GM19193 (cell line): ENCODE measurements around the gene DDC.

Source experiments
- POLR2A ChIP-seq: IDR thresholded peaks from 4 replicates; pipeline ENCODE4 v1.6.1; 2011; ENCODE audit not compliant: insufficient read depth, insufficient read length; ENCODE audit errors: extremely low read depth

DDC gene

DNA sequence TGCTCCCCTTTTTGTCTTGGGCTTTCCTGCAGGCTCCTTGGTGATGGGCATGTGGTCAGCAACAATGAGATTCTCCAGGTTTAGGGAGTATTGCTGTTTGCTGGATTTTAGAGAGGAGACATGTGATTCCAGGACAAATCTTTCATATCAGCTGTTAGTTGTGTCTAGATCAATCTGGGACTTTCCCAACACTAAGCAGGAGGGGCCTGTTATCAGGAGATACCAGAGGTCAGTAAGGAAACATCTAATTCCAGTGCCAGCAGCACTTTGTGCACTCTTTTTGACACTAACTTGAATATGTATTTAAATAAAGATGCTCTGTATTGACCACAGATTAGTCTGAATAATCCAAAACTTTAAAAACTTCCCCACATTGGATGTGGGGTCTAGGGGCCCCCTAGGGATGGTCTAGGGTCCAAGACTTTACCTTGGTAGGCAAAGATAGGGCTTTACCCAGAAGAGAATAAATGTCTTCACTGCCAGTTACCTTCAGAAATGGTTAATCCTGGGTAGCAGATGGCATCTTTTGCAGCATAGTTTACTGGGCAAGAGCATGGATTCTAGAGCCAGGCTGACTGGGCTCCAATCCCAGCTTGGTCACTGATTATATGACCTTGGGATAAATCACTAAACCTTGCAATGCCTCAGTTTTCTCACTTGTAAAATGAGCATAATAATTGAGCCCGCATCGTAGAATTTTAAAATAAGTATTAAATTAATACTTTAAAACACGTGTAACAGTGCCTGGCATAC is 108.7 kb downstream of the DDC start:
- TF ChIP-seq POLR2A = no peak

DNA sequence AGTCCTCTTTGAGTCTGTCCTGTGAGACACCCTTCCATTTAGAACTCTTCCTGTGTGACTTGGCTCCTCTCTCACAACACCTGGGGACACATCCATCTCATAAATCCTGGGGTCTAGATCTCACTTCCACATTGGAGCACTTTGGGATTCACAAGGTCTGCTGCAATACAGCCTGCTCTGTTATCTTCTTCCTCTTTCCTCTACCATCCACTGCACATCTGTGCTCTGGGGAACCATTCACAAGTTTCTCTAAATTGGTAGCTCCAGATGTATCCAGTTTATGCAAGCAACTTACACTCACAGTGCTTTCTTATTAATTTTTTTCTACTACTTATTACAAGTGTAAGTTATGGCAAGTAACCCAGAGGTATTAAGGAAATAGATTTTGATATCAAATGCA is 109.5 kb downstream of the DDC start:
- no peak for TF ChIP-seq POLR2A

DNA sequence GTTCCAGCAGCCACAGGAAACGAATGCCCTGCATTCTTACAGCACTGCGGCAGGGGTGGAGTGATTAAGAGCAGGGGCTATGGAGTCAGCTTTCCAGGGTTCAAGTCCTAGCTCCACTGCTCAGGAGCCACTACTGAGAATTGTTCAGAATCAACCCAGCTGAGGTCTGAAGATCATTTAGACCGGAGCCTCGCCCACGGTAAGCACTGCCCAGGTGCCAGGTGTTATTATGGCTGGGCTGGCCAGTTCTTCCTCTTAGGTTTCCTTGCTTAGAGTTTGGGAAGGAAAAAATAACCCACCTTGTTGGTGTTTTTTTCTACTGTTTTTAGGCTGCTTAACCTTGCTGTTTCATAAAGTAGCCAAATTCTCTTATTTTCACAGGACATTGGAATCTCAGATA is 110.2 kb downstream of the DDC start:
- no peak for TF ChIP-seq POLR2A

DNA sequence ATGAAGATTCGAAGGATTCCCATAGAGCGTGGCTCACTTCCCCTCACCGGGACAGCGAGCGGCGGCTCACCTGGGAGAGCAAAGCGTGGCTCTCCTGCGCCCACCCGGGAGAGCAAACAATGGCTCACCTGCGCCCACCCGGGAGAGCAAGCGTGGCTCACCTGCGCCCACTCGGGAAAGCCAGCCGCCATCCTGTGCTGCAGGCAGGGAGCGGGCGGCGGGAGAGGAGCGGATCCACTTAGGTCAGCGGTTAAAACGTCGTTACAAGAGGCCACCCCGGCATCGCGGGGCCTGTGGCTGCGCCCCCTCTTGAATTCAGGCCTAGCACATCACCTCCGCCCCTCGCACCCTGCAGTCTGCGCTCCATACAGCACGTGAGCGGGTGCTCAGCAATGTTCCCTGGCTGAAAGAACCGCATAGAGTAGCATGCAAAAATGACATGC is 114.6 kb downstream of the DDC start:
- TF ChIP-seq POLR2A = no peak

DNA sequence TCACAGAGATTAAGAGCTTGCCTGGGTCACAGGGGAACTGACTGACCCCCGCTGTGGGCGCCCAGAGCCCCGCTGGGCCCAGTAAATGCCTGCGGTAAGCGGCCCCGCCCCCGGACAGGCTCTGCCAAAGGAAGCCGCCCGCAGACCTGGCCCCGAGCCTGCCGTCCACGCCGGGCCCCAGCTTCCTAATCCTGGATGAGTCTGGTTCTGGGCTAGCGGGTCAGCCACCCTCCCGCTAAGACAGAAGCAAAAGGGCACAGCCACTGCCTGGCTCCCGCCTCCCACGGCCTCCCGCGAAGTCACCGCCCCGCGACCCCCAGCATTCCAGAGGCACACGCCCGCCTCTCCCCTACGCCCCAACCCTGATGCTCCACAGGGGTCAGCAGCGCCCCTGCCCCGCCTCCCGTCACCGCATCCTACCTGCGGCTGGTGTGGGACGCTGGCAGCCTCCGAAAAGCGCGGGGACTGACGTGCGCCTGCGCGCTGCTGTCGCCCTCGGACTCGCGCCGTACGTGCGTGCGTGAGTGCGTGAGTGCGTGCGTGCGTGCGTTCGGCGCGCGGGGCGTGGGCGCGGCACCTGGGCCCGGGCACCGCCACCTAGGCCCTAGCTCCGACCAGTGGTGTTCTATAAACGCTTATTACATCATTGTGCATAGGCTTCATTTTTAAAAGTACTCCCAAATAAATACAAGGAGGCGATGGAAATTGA is 115.2 kb downstream of the DDC start, which contains the start of gene FIGNL1:
TSS of gene FIGNL1 (minus strand) at position 470 of the 709 bp plus-strand sequence. CDS start 3,063 bp downstream, outside the sequence.
- peak; percentile 79 for TF ChIP-seq POLR2A

DNA sequence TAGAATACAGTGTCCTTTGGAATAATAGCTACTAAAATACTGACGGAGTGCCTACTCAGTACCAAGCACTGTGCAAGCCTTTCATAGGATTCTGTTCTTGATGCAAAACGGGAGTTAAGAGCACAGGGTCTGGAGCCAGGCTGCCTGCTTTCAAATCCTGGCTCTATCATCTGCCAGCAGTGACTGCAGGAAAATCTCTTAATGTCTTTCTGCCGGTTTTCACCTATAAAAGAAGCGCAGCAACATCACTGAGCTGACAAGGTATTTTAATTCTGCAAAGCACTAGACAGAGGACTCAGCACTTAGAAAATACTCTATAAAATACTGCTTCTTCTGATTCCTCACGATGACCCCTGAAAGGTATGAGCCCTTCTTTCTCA is 115.7 kb downstream of the DDC start:
- TF ChIP-seq POLR2A = no peak

DNA sequence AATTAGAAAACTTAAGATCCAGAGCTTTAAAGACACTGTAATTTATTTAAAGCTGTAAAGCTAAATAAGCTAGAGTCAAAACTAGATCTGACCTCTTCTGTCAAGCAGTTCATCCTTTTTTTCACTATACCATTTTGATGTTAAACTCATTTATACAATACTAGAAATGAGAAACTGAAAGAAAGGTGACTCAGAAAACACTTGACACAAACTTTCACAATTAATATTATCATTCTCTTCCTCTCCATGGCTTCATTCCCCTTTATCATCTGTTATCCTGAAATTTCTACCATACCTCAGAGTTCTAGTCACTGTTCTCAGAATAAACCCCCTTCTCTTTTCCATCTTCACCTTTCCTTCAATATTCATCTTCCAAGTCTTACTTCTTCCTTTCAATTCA is 116.4 kb downstream of the DDC start:
- no peak for TF ChIP-seq POLR2A

DNA sequence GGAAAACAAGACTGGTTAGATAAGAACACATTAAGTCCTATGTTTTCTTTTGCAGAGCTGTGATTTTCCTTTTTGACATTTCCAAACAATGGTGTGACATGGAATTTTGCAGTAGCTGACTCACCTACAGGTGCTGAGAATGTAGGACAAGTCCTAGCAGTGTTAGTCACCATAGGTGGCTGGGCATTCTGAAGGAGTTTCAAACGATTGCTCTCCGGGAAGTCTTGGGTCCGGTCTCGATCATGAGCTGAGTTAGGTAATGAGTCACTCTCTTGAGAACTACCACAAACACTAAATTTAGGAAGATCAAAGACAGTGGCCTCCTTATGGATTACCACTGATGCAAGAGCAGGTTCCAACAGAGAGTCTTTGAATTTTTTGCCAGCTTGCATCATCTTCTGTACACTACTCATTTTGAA is 118.7 kb downstream of the DDC start:
- no peak for TF ChIP-seq POLR2A

DNA sequence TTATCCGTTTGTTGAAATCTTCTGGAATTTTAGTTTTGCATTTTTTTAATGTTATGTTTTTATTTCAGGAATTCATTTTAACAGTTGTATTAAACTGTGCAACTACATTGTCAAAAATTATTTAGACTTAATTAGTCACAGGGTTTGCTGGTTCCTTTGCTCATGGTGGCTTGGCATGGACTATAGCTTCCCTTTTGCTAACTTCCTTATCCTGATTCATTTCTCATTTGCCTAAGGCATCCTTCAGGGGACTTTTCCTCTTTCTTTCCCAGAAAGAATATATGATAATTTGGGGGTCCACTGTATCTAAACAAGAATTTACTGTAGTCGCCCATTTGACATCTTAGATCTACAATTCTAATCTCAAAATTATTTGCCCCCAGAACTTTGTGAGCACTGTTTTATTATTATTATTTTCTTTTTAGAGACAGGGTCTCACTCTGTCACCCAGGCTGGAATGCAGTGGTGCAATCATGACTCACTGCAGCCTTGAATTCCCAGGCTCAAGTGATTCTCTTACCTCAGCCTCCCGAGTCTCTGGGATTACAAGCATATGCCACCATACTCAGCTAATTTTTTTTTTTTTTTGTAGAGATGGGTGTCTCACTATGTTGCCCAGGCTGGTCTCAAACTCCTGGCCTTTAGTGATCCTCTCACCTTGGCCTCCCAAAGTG is 128.9 kb downstream of the DDC start:
- TF ChIP-seq POLR2A = no peak

DNA sequence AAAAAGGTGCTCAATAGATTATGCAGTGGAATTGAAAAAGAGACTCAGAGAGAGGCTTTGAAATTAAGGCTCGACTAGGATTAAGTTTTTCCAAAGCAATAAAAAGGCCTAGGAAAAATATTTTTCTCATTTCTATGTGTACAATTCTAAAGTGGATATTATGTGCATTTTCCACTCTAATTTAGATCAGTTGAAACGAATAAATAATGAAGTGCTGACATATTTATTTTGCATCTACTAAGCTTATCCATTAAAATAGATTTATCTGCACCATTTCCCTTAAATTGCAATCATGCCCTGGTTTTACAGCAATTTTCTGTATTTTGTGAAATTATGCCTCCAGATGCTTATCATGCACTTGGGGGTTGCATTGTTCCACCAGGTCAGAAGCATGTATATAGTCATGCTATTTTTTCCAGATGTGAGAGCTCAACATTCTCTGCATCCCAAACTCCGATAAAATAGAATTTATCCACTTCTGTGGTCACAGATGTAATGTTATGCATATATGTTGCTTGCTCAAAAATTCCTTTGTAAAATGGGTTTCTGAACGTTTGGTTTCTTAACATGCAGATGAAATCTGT is 133.4 kb downstream of the DDC start:
- TF ChIP-seq POLR2A = no peak

DNA sequence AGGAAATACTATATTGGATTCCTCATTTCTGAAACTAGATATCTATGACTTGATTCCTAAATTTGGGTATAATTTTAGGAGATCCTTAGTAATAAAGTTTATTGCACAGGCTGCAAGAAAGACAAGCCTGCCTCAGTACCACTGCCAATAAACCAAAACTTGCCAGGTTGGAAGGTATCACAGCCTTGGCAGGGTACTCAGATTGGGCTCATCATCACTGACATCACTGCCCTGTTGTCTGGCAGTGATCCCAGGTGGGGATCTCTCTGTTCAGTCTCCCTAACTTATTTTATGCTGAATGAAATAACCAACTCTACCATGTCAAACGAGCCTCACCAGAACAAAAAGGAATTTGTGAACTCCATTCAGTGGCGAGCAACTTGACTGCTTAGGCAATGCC is 133.9 kb downstream of the DDC start:
- TF ChIP-seq POLR2A = no peak

DNA sequence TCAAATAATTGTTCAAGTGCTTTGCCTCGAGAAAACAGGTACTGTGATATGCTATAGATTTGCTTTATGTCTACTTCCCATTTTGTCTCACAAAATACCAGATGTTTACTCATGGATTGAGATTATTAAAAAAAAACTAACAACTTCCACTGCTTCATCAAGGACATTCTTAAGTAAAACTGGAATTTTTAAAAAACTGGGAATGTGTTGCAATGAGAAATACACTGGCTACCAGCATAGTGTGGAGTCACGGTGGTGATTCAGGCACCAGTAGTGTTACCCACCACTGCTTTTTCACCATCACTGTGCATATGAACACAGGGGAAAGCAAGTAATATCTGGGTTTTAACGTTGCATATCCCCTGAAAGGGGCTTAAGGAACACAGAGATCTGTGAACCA is 136.3 kb downstream of the DDC start:
- no peak for TF ChIP-seq POLR2A

DNA sequence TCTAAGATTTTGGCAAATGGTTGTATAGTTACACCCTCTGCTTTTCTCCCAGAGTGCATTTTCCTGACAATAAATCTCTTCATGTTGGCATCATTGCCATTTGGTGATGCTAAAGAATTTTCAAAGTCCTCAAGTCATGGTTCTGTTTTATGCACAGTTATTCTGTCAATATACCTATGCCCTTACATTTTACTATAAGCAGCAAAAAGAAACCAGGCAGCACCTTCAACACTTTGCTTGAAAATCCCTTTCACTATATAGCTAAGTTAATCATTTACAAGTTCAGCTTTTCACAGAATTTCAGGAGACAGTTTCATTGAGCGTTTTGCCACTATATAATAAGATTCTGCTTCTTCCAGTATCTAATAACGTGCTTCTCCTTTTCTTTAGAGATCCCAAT is 137.7 kb downstream of the DDC start:
- TF ChIP-seq POLR2A = no peak

DNA sequence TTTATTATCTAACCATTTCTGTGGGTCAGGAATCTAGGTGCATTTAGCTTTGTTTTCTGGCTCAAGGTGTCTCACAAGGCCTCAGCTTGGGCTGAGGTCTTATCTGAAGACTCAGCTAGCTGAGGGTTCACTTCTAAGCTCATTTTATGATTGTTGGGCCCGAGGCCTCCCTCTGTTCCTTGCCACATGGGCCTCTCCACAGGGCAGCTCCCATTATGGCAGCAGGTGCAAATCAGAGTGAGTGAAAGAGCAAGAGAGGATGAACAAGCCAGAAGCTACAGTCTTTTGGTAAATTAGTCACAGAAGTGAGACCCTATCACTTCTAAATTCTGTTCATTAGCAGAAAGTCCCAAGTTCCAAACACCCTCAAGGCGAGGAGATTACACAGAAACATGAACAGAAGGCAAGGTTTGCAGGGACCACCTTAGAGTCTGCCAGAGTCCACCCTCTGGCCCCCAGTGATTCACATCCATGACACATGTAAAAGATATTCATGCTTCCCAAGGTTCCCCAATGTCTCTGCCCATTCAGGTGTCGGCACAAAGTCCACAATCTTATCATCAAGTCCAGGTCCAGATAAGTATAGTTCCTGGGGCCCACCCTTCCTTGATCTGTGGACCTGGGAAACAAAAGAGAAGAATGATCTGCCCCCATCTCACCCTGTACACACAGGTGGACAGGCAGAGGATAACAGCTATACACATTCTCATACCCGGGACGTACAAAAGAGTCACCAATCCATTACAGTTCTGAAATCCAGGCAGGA is 138.7 kb downstream of the DDC start:
- no peak for TF ChIP-seq POLR2A
